ENCODE measurements around the gene MRPL33.

MRPL33 gene

GRCh38 chr2:27806311-27807059 lies 35.0 kb downstream of the MRPL33 start:
- TF ChIP-seq, protein P1, sequence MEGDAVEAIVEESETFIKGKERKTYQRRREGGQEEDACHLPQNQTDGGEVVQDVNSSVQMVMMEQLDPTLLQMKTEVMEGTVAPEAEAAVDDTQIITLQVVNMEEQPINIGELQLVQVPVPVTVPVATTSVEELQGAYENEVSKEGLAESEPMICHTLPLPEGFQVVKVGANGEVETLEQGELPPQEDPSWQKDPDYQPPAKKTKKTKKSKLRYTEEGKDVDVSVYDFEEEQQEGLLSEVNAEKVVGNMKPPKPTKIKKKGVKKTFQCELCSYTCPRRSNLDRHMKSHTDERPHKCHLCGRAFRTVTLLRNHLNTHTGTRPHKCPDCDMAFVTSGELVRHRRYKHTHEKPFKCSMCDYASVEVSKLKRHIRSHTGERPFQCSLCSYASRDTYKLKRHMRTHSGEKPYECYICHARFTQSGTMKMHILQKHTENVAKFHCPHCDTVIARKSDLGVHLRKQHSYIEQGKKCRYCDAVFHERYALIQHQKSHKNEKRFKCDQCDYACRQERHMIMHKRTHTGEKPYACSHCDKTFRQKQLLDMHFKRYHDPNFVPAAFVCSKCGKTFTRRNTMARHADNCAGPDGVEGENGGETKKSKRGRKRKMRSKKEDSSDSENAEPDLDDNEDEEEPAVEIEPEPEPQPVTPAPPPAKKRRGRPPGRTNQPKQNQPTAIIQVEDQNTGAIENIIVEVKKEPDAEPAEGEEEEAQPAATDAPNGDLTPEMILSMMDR (IDR thresholded peaks at IDR 0.05; ENCODE audit: low read depth, low read length, missing control alignments), result no peak
- DNase-seq (ENCODE audit: extremely low read depth, low read depth), result no peak
- no peak overlapping the region for H3K4me3 ChIP-seq (replicated peaks; ENCODE audit: low read depth, low read length)

GRCh38 chr2:27807476-27807875 lies 36.0 kb downstream of the MRPL33 start:
- no peak for DNase-seq (ENCODE audit: extremely low read depth, low read depth)
- no peak overlapping the region for H3K4me3 ChIP-seq (replicated peaks; ENCODE audit: low read depth, low read length)

DNA sequence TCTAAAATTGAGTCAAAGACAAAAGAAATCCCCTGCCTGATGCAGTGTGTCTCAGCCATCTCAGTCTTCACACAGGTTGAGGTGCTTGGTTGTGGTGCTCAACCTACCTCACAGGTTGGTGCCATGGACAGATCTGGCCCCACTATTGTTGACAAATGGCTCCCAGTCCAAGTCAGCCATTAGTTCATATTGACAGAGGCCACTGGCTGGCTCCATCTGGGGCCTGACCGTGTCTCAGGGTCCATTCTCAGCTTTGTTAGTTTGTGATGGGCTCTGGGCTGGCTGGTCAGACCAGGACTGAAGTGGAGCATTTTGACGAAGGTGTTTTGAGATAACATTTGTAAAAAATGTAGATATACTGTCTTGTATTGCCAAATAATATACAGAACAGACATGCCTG lies 36.9 kb downstream of the MRPL33 start:
- DNase-seq (ENCODE audit: extremely low read depth, low read depth), result no peak
- TF ChIP-seq, protein P1 (IDR thresholded peaks at IDR 0.05; ENCODE audit: low read depth, low read length, missing control alignments), result no peak
- H3K4me3 ChIP-seq (replicated peaks; ENCODE audit: low read depth, low read length), result no peak overlapping the region

More at GRCh38 chr2:27807476-27807875, 36.0 kb downstream of the MRPL33 start:
- TF ChIP-seq, protein P1 (IDR thresholded peaks at IDR 0.05; ENCODE audit: low read depth, low read length, missing control alignments), result peak; percentile 53

DNA sequence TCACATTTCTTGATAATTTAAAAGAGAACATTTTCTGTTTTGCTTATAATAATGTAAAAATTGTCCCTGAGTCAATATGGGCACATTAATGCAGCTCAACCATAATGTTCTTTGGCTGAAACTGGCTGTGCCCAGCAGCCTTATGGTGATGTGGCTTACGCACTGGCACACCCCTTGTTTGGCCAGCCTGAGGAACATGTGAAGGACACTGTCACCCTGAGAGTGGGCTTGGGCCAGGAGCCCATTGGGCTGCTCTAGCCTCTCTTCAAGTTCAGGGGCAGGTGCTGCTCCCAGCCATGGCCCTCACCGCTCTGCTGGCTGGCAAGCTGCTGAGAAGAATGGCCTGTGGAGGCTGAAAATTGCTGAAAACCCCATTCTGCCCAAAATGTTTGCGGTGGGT lies 37.5 kb downstream of the MRPL33 start:
- TF ChIP-seq, protein P1 (IDR thresholded peaks at IDR 0.05; ENCODE audit: low read depth, low read length, missing control alignments), result no peak
- no peak overlapping the region for H3K4me3 ChIP-seq (replicated peaks; ENCODE audit: low read depth, low read length)
- DNase-seq (ENCODE audit: extremely low read depth, low read depth), result no peak

GRCh38 chr2:27809761-27810241 lies 38.3 kb downstream of the MRPL33 start:
- DNase-seq (ENCODE audit: extremely low read depth, low read depth), result no peak
- H3K4me3 ChIP-seq (replicated peaks; ENCODE audit: low read depth, low read length), result no peak overlapping the region
- TF ChIP-seq, protein P1 (IDR thresholded peaks at IDR 0.05; ENCODE audit: low read depth, low read length, missing control alignments), result no peak

DNA sequence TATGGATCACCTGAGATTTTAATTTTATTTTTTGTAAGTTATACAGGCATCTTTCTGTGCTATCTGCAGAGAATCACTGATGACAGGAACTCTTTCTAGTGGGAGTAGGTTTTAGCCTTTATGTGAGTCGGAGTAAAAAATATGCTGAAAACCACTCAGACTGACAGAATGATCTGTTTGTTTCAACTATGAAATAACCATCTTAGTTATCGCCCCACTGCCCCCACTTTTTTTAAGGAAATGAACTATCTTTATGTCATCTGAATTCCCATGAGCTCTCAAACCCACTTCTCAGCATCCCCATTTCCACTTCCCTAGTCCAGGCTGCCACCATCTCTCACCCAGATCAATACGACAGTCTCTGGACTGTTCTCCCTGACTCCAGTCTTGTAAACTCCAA lies 38.9 kb downstream of the MRPL33 start:
- no peak overlapping the region for H3K4me3 ChIP-seq (replicated peaks; ENCODE audit: low read depth, low read length)
- TF ChIP-seq, protein P1 (IDR thresholded peaks at IDR 0.05; ENCODE audit: low read depth, low read length, missing control alignments), result no peak
- no peak for DNase-seq (ENCODE audit: extremely low read depth, low read depth)

All from HFF-Myc (cell line).